ENCODE results near the gene STIMATE. TPM values are rescaled to one million over a fixed set of nuclear protein-coding genes. Genes with fewer than 3 reads are reported as not detected.

Gene STIMATE
- total RNA-seq, 1 donor from 2014 or later: 28.4 TPM

GRCh38 chr3:52870471-52870870, 26.9 kb downstream of the STIMATE start:
- Mint-ChIP-seq H3K9me3 (no peaks in the 10 kb centered on the region), H3K27ac (no peak overlapping the region), H3K4me3 (no peak overlapping the region), H3K27me3 (no peaks in the 10 kb centered on the region), H3K4me1 (ENCODE audit: unreplicated experiment) (peaks cover 7% of the 10 kb centered on the region), H3K36me3 (peaks cover 15% of the 10 kb centered on the region)
- no peak for TF ChIP-seq CTCF (conservative IDR thresholded peaks at IDR 0.05)
- DNase-seq (ENCODE audit: extremely low spot score, unreplicated experiment): no peak

GRCh38 chr3:52866427-52866826, 30.9 kb downstream of the STIMATE start:
- no peak for DNase-seq (ENCODE audit: extremely low spot score, unreplicated experiment)
- Mint-ChIP-seq H3K27me3 (no peaks in the 10 kb centered on the region), H3K9me3 (peaks cover 8% of the 10 kb centered on the region), H3K27ac (no peak overlapping the region), H3K36me3 (peaks cover 29% of the 10 kb centered on the region), H3K4me3 (no peak overlapping the region), H3K4me1 (ENCODE audit: unreplicated experiment) (no peaks in the 10 kb centered on the region)
- no peak for TF ChIP-seq CTCF (conservative IDR thresholded peaks at IDR 0.05)

- DNase-seq (ENCODE audit: extremely low spot score, unreplicated experiment): no peak
- no peaks in the 10 kb centered on the region for H3K4me1 Mint-ChIP-seq (ENCODE audit: unreplicated experiment)
- H3K4me3 Mint-ChIP-seq: no peak overlapping the region
- H3K9me3 Mint-ChIP-seq: peaks cover 8% of the 10 kb centered on the region
- H3K36me3 Mint-ChIP-seq: peaks cover 29% of the 10 kb centered on the region
- H3K27me3 Mint-ChIP-seq: no peaks in the 10 kb centered on the region
- no peak for TF ChIP-seq CTCF (conservative IDR thresholded peaks at IDR 0.05)
- H3K27ac Mint-ChIP-seq: no peak overlapping the region
These were observed 31.4 kb downstream of the STIMATE start for GRCh38 chr3:52865994-52866393.

GRCh38 chr3:52860424-52860768, 37.0 kb downstream of the STIMATE start:
- Mint-ChIP-seq H3K4me3 (no peak overlapping the region), H3K9me3 (peaks cover 8% of the 10 kb centered on the region), H3K4me1 (ENCODE audit: unreplicated experiment) (no peaks in the 10 kb centered on the region), H3K36me3 (peaks cover 18% of the 10 kb centered on the region), H3K27me3 (no peaks in the 10 kb centered on the region), H3K27ac (no peak overlapping the region)
- no peak for DNase-seq (ENCODE audit: extremely low spot score, unreplicated experiment)
- TF ChIP-seq CTCF (conservative IDR thresholded peaks at IDR 0.05): no peak

GRCh38 chr3:52859686-52860423, 37.5 kb downstream of the STIMATE start:
- H3K9me3 Mint-ChIP-seq: peaks cover 8% of the 10 kb centered on the region
- H3K27me3 Mint-ChIP-seq: no peaks in the 10 kb centered on the region
- TF ChIP-seq CTCF (conservative IDR thresholded peaks at IDR 0.05): no peak
- H3K27ac Mint-ChIP-seq: no peak overlapping the region
- no peak for DNase-seq (ENCODE audit: extremely low spot score, unreplicated experiment)
- H3K36me3 Mint-ChIP-seq: peaks cover 15% of the 10 kb centered on the region
- H3K4me1 Mint-ChIP-seq (ENCODE audit: unreplicated experiment): no peaks in the 10 kb centered on the region
- H3K4me3 Mint-ChIP-seq: no peak overlapping the region

Measured in type B pancreatic cell (in vitro differentiated cells).